IMR-90 (cell line): ENCODE measurements around the gene TMPRSS9. TPM values are rescaled to one million over a fixed set of nuclear protein-coding genes. Genes with fewer than 3 reads are reported as not detected.
A peak's percentile ranks its signal among the peaks of the same experiment; 100 is the strongest.

Experiments
- ATAC-seq: fragments of 200-7000 bp; cut with Tn5 transposase; 2 replicates; pipeline ENCODE4 v1.9.1; 2020; ENCODE audit warnings: low read depth, mild to moderate bottlenecking, moderate library complexity
- BruUV-seq: library from RNA; stranded (reverse); fragments of 400-500 nt; replicated peaks from 2 replicates; lab custom pipeline; 2021; lab: Mats Ljungman, UMichigan
- CTCF ChIA-PET: fragments of 300-600 bp; formaldehyde crosslinking; extraction: SDS; loops from one replicate; lab custom pipeline; 2021; ENCODE audit warnings: antibody characterized with exemption; lab: Yijun Ruan, JAX
- POLR2A ChIA-PET: fragments of 300-600 bp; sonication (Branson Sonifier 250); formaldehyde crosslinking; loops from one replicate; lab custom pipeline; 2022; ENCODE audit warnings: antibody characterized with exemption; ENCODE audit not compliant: unreplicated experiment; lab: Charles Lee
- DNase-seq: peaks from one replicate; pipeline ENCODE4 v3.0.0; 2013
- H2AFZ ChIP-seq: replicated peaks from 2 replicates; pipeline ENCODE3; 2013; ENCODE audit warnings: low read length, mild to moderate bottlenecking; ENCODE audit not compliant: poor library complexity
- H2AK5ac ChIP-seq: 2 replicates; pipeline ENCODE4 v1.6.1; 2013; ENCODE audit warnings: low read depth, low read length, inconsistent platforms
- H2AK9ac ChIP-seq: replicated peaks from 2 replicates; pipeline ENCODE3; 2013; ENCODE audit warnings: mild to moderate bottlenecking, low read depth, low read length, moderate library complexity; ENCODE audit not compliant: poor library complexity
- H2BK120ac ChIP-seq: 2 replicates; pipeline ENCODE4 v1.6.1; 2013; ENCODE audit warnings: low read depth, low read length, inconsistent platforms
- H2BK15ac ChIP-seq: 3 replicates; pipeline ENCODE4 v1.6.1; 2013; ENCODE audit warnings: low read depth, low read length, inconsistent platforms
- H2BK20ac ChIP-seq: 2 replicates; pipeline ENCODE4 v1.6.1; 2013; ENCODE audit warnings: low read depth, mild to moderate bottlenecking, inconsistent platforms, low read length, moderate library complexity
- H2BK5ac ChIP-seq: 2 replicates; pipeline ENCODE4 v1.6.1; 2013; ENCODE audit warnings: mild to moderate bottlenecking, low read depth, low read length, inconsistent platforms; ENCODE audit not compliant: poor library complexity, severe bottlenecking
- H3K14ac ChIP-seq: replicated peaks from 2 replicates; pipeline ENCODE4 v1.6.1; 2013; ENCODE audit warnings: low read depth, low read length, inconsistent platforms
- H3K18ac ChIP-seq: 2 replicates; pipeline ENCODE4 v1.6.1; 2013; ENCODE audit warnings: low read depth, low read length, control low read depth
- H3K23ac ChIP-seq: 2 replicates; pipeline ENCODE4 v1.6.1; 2013; ENCODE audit warnings: low read depth, low read length, inconsistent platforms
- H3K27ac ChIP-seq: 2 replicates; pipeline ENCODE4 v1.5.1; 2013; ENCODE audit warnings: mild to moderate bottlenecking, control low read depth, low read length; ENCODE audit not compliant: insufficient read depth
- H3K27me3 ChIP-seq: 2 replicates; pipeline ENCODE4 v1.6.1; 2013; ENCODE audit warnings: low read length; ENCODE audit not compliant: control insufficient read depth, insufficient read depth
- H3K36me3 ChIP-seq: 2 replicates; pipeline ENCODE4 v1.6.1; 2013; ENCODE audit warnings: low read length, mixed read lengths; ENCODE audit not compliant: control insufficient read depth, insufficient read depth
- H3K4ac ChIP-seq: 2 replicates; pipeline ENCODE4 v1.6.1; 2013; ENCODE audit warnings: low read depth, low read length, inconsistent platforms
- H3K4me1 ChIP-seq: 2 replicates; pipeline ENCODE4 v1.6.1; 2013; ENCODE audit warnings: low read length, mixed read lengths; ENCODE audit not compliant: control insufficient read depth, insufficient read depth
- H3K4me2 ChIP-seq: 2 replicates; pipeline ENCODE4 v1.6.1; 2013; ENCODE audit warnings: low read depth, mild to moderate bottlenecking, control low read depth, low read length, moderate library complexity
- H3K4me3 ChIP-seq: 2 replicates; pipeline ENCODE4 v1.5.1; 2013; ENCODE audit warnings: low read depth, mild to moderate bottlenecking, control low read depth, low read length, moderate library complexity; ENCODE audit not compliant: insufficient read depth
- H3K56ac ChIP-seq: 2 replicates; pipeline ENCODE4 v1.6.1; 2013; ENCODE audit warnings: low read length, inconsistent platforms; ENCODE audit not compliant: insufficient read depth; ENCODE audit errors: extremely low read depth
- H3K79me1 ChIP-seq, 2 experiments: 2 replicates each; pipeline ENCODE4 v1.6.1; 2013; ENCODE audit warnings: low read length in 2 of 2, inconsistent platforms in 1 of 2, low read depth in 1 of 2
- H3K9ac ChIP-seq: 2 replicates; pipeline ENCODE4 v1.6.1; 2013; ENCODE audit warnings: low read depth, low read length, control low read depth
- H3K9me1 ChIP-seq: 2 replicates; pipeline ENCODE4 v1.6.1; 2013; ENCODE audit warnings: low read length, inconsistent platforms; ENCODE audit not compliant: insufficient read depth
- H3K9me3 ChIP-seq: 2 replicates; pipeline ENCODE4 v1.6.1; 2013; ENCODE audit warnings: low read length; ENCODE audit not compliant: control insufficient read depth, insufficient read depth
- H4K20me1 ChIP-seq: 2 replicates; pipeline ENCODE4 v1.6.1; 2013; ENCODE audit warnings: low read length, inconsistent platforms; ENCODE audit not compliant: insufficient read depth
- H4K5ac ChIP-seq: 2 replicates; pipeline ENCODE4 v1.6.1; 2013; ENCODE audit warnings: mild to moderate bottlenecking, low read depth, low read length, control low read depth
- H4K8ac ChIP-seq, 2 experiments: 2 replicates each; pipeline ENCODE4 v1.6.1; 2013; ENCODE audit warnings: low read depth in 2 of 2, low read length in 2 of 2, control low read depth in 1 of 2, inconsistent platforms in 1 of 2
- H4K91ac ChIP-seq: 2 replicates; pipeline ENCODE4 v1.6.1; 2013; ENCODE audit warnings: low read depth, low read length, inconsistent platforms; ENCODE audit not compliant: insufficient read depth
- FOS ChIP-seq: fragments of 150-350 bp; IDR thresholded peaks from 2 replicates; pipeline ENCODE4 v1.6.1; 2016; ENCODE audit warnings: low read depth, low read length
- MAFK ChIP-seq: IDR thresholded peaks from 2 replicates; pipeline ENCODE4 v1.6.1; 2012; ENCODE audit warnings: low read depth, low read length, improper control_type of control experiment
- MAZ ChIP-seq: IDR thresholded peaks from 2 replicates; pipeline ENCODE4 v1.6.1; 2012; ENCODE audit warnings: low read depth, mild to moderate bottlenecking, low read length, improper control_type of control experiment, moderate library complexity, borderline replicate concordance
- MXI1 ChIP-seq: IDR thresholded peaks from 2 replicates; pipeline ENCODE4 v1.6.1; 2012; ENCODE audit warnings: low read depth, mild to moderate bottlenecking, low read length, moderate library complexity, borderline replicate concordance
- RAD21 ChIP-seq: IDR thresholded peaks from 2 replicates; pipeline ENCODE4 v1.6.1; 2012; ENCODE audit warnings: low read length, improper control_type of control experiment
- RCOR1 ChIP-seq: IDR thresholded peaks from 2 replicates; pipeline ENCODE4 v1.6.1; 2012; ENCODE audit warnings: mild to moderate bottlenecking, low read length, improper control_type of control experiment; ENCODE audit not compliant: insufficient replicate concordance
- SMC3 ChIP-seq: fragments of 150-350 bp; IDR thresholded peaks from 2 replicates; pipeline ENCODE4 v1.6.1; 2016; ENCODE audit warnings: low read depth, mild to moderate bottlenecking, antibody characterized with exemption, low read length, moderate library complexity
- WGBS, 2 experiments: methylation state at CpG; one replicate each; pipeline versions ENCODE4 v1.1.5 to v1.1.7; 2013; ENCODE audit warnings: missing lambda C conversion rate in 2 of 2; ENCODE audit not compliant: insufficient read length in 1 of 2; ENCODE audit errors: extremely low coverage in 2 of 2; 5-methylcytosine and 5-hydroxymethylcytosine counted together
- dilution Hi-C: fragments of 300-500 bp; cut with HindIII; formaldehyde crosslinking; loops from one replicate; pipeline ENCODE4 v1.14.3; 2018; ENCODE audit warnings: low sequenced_read_pairs; ENCODE audit not compliant: unreplicated experiment
- in situ Hi-C: fragments of 300-500 bp; cut with MboI; formaldehyde crosslinking; loops from 3 replicates; pipeline ENCODE4 v1.14.3; 2019; ENCODE audit warnings: low sequenced_read_pairs, inconsistent platforms, mixed read lengths
- intact Hi-C: fragments of 100-400 bp; cut with micrococcal nuclease; formaldehyde crosslinking; loops from 2 replicates; pipeline ENCODE4 v1.10.0; 2022
- polyA plus RNA-seq, 3 experiments: library from polyadenylated mRNA; depleted of rRNA; stranded (reverse); fragments of >200 nt; gene quantifications; 2 replicates each; pipeline ENCODE4 v1.2.3, GENCODE V29; 2012; ENCODE audit warnings: low replicate concordance in 1 of 3
- total RNA-seq: library from RNA; depleted of rRNA; stranded (reverse); fragments of >200 nt; gene quantifications from 2 replicates; pipeline ENCODE4 v1.2.3, GENCODE V29; 2012
- TF ChIP-seq, protein P1 (sequence below): conservative IDR thresholded peaks from 2 replicates; pipeline ENCODE4 v1.5.1; 2012; ENCODE audit warnings: mild to moderate bottlenecking, low read depth, low read length, improper control_type of control experiment

Gene TMPRSS9
- total and polyA plus RNA-seq, 2 of the 4 experiments (the other 2 are of a cell fraction): not detected

DNA sequence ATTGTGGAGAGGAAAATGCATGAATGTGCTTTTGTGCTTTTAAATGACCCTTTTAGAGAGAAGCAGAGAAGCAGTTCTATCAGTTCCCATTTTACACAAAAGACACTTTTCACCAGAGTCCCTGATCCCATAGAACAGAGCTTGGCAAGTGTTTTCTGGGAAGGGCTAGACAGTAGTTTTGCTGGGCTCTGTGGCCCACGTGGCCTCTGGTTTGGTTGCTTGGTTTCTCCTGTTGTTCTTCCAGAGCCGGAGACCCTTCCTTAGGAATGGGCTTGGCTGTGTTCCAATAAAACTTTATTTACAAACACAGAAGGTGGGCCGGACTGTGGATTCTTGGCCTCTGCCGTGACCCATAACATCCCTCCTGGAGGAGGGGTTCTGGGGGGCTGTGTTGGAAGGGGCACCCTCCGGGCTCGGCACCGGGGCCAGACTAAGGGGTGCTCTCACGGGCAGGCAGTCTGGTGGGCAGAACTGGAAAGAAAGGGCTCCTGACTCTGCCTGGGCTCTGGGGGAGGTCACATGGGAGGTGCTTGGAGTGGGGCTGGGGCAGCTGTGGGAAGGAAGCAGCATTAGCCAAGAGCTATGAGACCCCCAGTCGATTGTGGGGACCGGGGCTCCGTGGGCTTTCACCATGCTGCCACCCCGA, 28.3 kb upstream of the TMPRSS9 start:
- CTCF ChIA-PET: interaction anchor here (0.6 kb wide), 1 partner anchor 15 kb away, joined by 3 read pairs; no protein-coding TSS in a partner anchor
- H3K18ac ChIP-seq: no peak overlapping the region
- no peak overlapping the region for H3K9ac ChIP-seq
- H3K36me3 ChIP-seq: no peaks in the 10 kb centered on the region; the same call in 1 of the 2 replicates
- H4K5ac ChIP-seq: no peak overlapping the region
- H2AK5ac ChIP-seq: no peak overlapping the region
- H3K27ac ChIP-seq: no peak overlapping the region
- H3K4me1 ChIP-seq: peaks cover 4% of the 10 kb centered on the region
- TF ChIP-seq MAZ: no peak
- TF ChIP-seq RCOR1: no peak
- TF ChIP-seq MXI1: no peak
- no peak for TF ChIP-seq FOS
- no peak for TF ChIP-seq MAFK
- TF ChIP-seq, protein P1, sequence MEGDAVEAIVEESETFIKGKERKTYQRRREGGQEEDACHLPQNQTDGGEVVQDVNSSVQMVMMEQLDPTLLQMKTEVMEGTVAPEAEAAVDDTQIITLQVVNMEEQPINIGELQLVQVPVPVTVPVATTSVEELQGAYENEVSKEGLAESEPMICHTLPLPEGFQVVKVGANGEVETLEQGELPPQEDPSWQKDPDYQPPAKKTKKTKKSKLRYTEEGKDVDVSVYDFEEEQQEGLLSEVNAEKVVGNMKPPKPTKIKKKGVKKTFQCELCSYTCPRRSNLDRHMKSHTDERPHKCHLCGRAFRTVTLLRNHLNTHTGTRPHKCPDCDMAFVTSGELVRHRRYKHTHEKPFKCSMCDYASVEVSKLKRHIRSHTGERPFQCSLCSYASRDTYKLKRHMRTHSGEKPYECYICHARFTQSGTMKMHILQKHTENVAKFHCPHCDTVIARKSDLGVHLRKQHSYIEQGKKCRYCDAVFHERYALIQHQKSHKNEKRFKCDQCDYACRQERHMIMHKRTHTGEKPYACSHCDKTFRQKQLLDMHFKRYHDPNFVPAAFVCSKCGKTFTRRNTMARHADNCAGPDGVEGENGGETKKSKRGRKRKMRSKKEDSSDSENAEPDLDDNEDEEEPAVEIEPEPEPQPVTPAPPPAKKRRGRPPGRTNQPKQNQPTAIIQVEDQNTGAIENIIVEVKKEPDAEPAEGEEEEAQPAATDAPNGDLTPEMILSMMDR: no peak
- TF ChIP-seq SMC3: no peak
- no peak for TF ChIP-seq RAD21
- in situ Hi-C loops (no loop called here), dilution Hi-C loops (no loop called here), intact Hi-C loops (no loop called here)
- no peak overlapping the region for H2AFZ ChIP-seq
- DNase-seq: no peak
- H3K4me3 ChIP-seq: no peak overlapping the region
- peaks cover 44% of the 10 kb centered on the region for H4K20me1 ChIP-seq
- ATAC-seq: no peak
- peaks cover 12% of the 10 kb centered on the region for H3K9me1 ChIP-seq
- no peak overlapping the region for H3K14ac ChIP-seq
- 93% methylated on average over 4 of the region's 12 CpGs; no CpG with 5 or more reads in 1 of the 2 experiments for WGBS, 2 experiments
- no peak overlapping the region for H3K4me2 ChIP-seq
- POLR2A ChIA-PET: no interaction called here
- no peaks in the 10 kb centered on the region for H3K27me3 ChIP-seq
- no peak overlapping the region for H4K91ac ChIP-seq
- no peak overlapping the region for H2BK120ac ChIP-seq
- peak overlapping the region; percentile 16 for H2AK9ac ChIP-seq
- H3K79me1 ChIP-seq: peaks cover 41 to 80% of the 10 kb centered on the region in 2 experiments
- H3K23ac ChIP-seq: peak overlapping the region; percentile 25; the same call in 1 of the 2 replicates
- H3K56ac ChIP-seq: no peak overlapping the region
- no peak overlapping the region for H4K8ac ChIP-seq
- BruUV-seq: no TSS peak
- H2BK20ac ChIP-seq: no peak overlapping the region
- H2BK15ac ChIP-seq: no peak overlapping the region
- no peak overlapping the region for H2BK5ac ChIP-seq
- no peak overlapping the region for H3K4ac ChIP-seq
- H3K9me3 ChIP-seq: no peaks in the 10 kb centered on the region
